Measurements from ENCODE around the gene PLCH1.

- no peak for TF ChIP-seq EZH2 (IDR thresholded peaks at IDR 0.05; ENCODE audit: low read length)
- TF ChIP-seq CTCF (optimal IDR thresholded peaks at IDR 0.05 in 1 of 3, IDR thresholded peaks at IDR 0.05 in 1 of 3, conservative IDR thresholded peaks at IDR 0.05 in 1 of 3; ENCODE audit: extremely low read depth in 1 of 3, insufficient read depth in 2 of 3, low read length in 3 of 3): no peak
These were observed 176.6 kb downstream of the PLCH1 start for GRCh38 chr3:155568295-155568694.
